ENCODE results near the gene LYSMD1.

Gene LYSMD1

GRCh38 chr1:151132335-151133017 lies 33.2 kb downstream of the LYSMD1 start:
- TF ChIP-seq, protein P1, sequence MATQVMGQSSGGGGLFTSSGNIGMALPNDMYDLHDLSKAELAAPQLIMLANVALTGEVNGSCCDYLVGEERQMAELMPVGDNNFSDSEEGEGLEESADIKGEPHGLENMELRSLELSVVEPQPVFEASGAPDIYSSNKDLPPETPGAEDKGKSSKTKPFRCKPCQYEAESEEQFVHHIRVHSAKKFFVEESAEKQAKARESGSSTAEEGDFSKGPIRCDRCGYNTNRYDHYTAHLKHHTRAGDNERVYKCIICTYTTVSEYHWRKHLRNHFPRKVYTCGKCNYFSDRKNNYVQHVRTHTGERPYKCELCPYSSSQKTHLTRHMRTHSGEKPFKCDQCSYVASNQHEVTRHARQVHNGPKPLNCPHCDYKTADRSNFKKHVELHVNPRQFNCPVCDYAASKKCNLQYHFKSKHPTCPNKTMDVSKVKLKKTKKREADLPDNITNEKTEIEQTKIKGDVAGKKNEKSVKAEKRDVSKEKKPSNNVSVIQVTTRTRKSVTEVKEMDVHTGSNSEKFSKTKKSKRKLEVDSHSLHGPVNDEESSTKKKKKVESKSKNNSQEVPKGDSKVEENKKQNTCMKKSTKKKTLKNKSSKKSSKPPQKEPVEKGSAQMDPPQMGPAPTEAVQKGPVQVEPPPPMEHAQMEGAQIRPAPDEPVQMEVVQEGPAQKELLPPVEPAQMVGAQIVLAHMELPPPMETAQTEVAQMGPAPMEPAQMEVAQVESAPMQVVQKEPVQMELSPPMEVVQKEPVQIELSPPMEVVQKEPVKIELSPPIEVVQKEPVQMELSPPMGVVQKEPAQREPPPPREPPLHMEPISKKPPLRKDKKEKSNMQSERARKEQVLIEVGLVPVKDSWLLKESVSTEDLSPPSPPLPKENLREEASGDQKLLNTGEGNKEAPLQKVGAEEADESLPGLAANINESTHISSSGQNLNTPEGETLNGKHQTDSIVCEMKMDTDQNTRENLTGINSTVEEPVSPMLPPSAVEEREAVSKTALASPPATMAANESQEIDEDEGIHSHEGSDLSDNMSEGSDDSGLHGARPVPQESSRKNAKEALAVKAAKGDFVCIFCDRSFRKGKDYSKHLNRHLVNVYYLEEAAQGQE (IDR thresholded peaks at IDR 0.05; ENCODE audit: insufficient replicate concordance, low read depth), result no peak
- TF ChIP-seq SPI1 (IDR thresholded peaks at IDR 0.05; ENCODE audit: borderline replicate concordance, low read depth) (no peak), POLR2AphosphoS5 (IDR thresholded peaks at IDR 0.05; ENCODE audit: low read depth) (no peak), GABPA (IDR thresholded peaks at IDR 0.05; ENCODE audit: low read depth) (no peak), CTCF (IDR thresholded peaks at IDR 0.05; ENCODE audit: insufficient read depth, low read length) (no peak)
- peaks cover 3% of the 10 kb centered on the region for H3K27me3 ChIP-seq (ENCODE audit: insufficient read depth, poor library complexity, severe bottlenecking)
- no peak for DNase-seq (ENCODE audit: low read depth in 1 of 2, low spot score in 1 of 2)
- H3K4me3 ChIP-seq (replicated peaks; ENCODE audit: insufficient read depth, low read length), result no peak overlapping the region
- H3K27ac ChIP-seq (replicated peaks), result no peak overlapping the region

- Histone ChIP-seq H3K27me3 (ENCODE audit: insufficient read depth, poor library complexity, severe bottlenecking) (peaks cover 3% of the 10 kb centered on the region), H3K4me3 (replicated peaks; ENCODE audit: insufficient read depth, low read length) (no peak overlapping the region), H3K27ac (replicated peaks) (no peak overlapping the region)
- TF ChIP-seq, protein P1 (IDR thresholded peaks at IDR 0.05; ENCODE audit: insufficient replicate concordance, low read depth), result no peak
- TF ChIP-seq GABPA (IDR thresholded peaks at IDR 0.05; ENCODE audit: low read depth), result no peak
- no peak for TF ChIP-seq SPI1 (IDR thresholded peaks at IDR 0.05; ENCODE audit: borderline replicate concordance, low read depth)
- TF ChIP-seq CTCF (IDR thresholded peaks at IDR 0.05; ENCODE audit: insufficient read depth, low read length), result no peak
- TF ChIP-seq POLR2AphosphoS5 (IDR thresholded peaks at IDR 0.05; ENCODE audit: low read depth), result no peak
- no peak for DNase-seq (ENCODE audit: low read depth in 1 of 2, low spot score in 1 of 2)
Measured at GRCh38 chr1:151131701-151132334, 33.9 kb downstream of the LYSMD1 start.

GRCh38 chr1:151130987-151131586 lies 34.6 kb downstream of the LYSMD1 start:
- no peak overlapping the region for H3K4me3 ChIP-seq (replicated peaks; ENCODE audit: insufficient read depth, low read length)
- H3K27me3 ChIP-seq (ENCODE audit: insufficient read depth, poor library complexity, severe bottlenecking), result peaks cover 3% of the 10 kb centered on the region
- DNase-seq (ENCODE audit: low read depth in 1 of 2, low spot score in 1 of 2), result peak in 1 of 2 experiments; percentile 18
- no peak overlapping the region for H3K27ac ChIP-seq (replicated peaks)
- no peak for TF ChIP-seq CTCF (IDR thresholded peaks at IDR 0.05; ENCODE audit: insufficient read depth, low read length)
- no peak for TF ChIP-seq SPI1 (IDR thresholded peaks at IDR 0.05; ENCODE audit: borderline replicate concordance, low read depth)
- TF ChIP-seq GABPA (IDR thresholded peaks at IDR 0.05; ENCODE audit: low read depth), result no peak
- no peak for TF ChIP-seq POLR2AphosphoS5 (IDR thresholded peaks at IDR 0.05; ENCODE audit: low read depth)
- TF ChIP-seq, protein P1 (IDR thresholded peaks at IDR 0.05; ENCODE audit: insufficient replicate concordance, low read depth), result no peak
